Colonic mucosa (tissue), 4 donors: ENCODE measurements around the gene MAST2. TPM values are rescaled to one million over a fixed set of nuclear protein-coding genes. Genes with fewer than 3 reads are reported as not detected.

ENCODE experiments used
- DNase-seq: peaks from one replicate; pipeline ENCODE4 v3.0.0-alpha.2; 2020
- H3K27ac ChIP-seq: fragments of 200-600 bp; one replicate; pipeline ENCODE4 v1.8.0; 2021
- H3K27me3 ChIP-seq: fragments of 200-600 bp; one replicate; pipeline ENCODE4 v1.8.0; 2021
- H3K36me3 ChIP-seq: fragments of 200-600 bp; one replicate; pipeline ENCODE4 v1.8.0; 2021
- H3K4me1 ChIP-seq: fragments of 200-600 bp; one replicate; pipeline ENCODE4 v1.8.0; 2021; ENCODE audit warnings: mild to moderate bottlenecking
- H3K4me3 ChIP-seq: fragments of 200-600 bp; one replicate; pipeline ENCODE4 v1.8.0; 2021
- H3K9ac ChIP-seq, 2 donors: one replicate each; pipeline ENCODE4 v1.7.0; 2013; ENCODE audit warnings: control low read depth in 2 of 2, low read depth in 2 of 2, low read length in 2 of 2
- H3K9me3 ChIP-seq: fragments of 200-600 bp; one replicate; pipeline ENCODE4 v1.8.0; 2021
- CTCF ChIP-seq: fragments of 200-600 bp; IDR thresholded peaks from one replicate; pipeline ENCODE4 v1.8.0; 2022; ENCODE audit warnings: antibody characterized with exemption, mild to moderate bottlenecking
- intact Hi-C: fragments of 100-400 bp; cut with DNase I; formaldehyde crosslinking; loops from one replicate; pipeline ENCODE4 v1.14.1; 2022
- total RNA-seq, 2 donors: library from RNA; stranded (reverse); fragmentation: NEBNext Ultra II Directional in 1 of 2; extraction: Animal tissue kit (Norgen Biotek cat#: 25700) in 1 of 2; gene quantifications; one replicate each; pipeline ENCODE4 v1.2.1, GENCODE V29; 2021
- donor health status: healthy.
- donor health status: DM: no; HTN: no; CAD: no.
- donor health status: DM: no; HTN: no; CAD: no.

Gene MAST2
- total RNA-seq, 2 donors from 2014 or later: 76.3 to 79.1 TPM

- H3K36me3 ChIP-seq: no peaks in the 10 kb centered on the region
- no peaks in the 10 kb centered on the region for H3K9me3 ChIP-seq
- no peaks in the 10 kb centered on the region for H3K4me1 ChIP-seq
- intact Hi-C loops: no loop called here
- no peak for TF ChIP-seq CTCF
- H3K27me3 ChIP-seq: no peaks in the 10 kb centered on the region
- no peak overlapping the region for H3K4me3 ChIP-seq
- H3K9ac ChIP-seq: no peak overlapping the region
- DNase-seq: no peak
- H3K27ac ChIP-seq: no peak overlapping the region
Observed at GRCh38 chr1:46058936-46059335, 255.5 kb downstream of the MAST2 start.

- Histone ChIP-seq H3K9ac (no peak overlapping the region), H3K9me3 (no peaks in the 10 kb centered on the region), H3K4me1 (no peaks in the 10 kb centered on the region), H3K27ac (no peak overlapping the region), H3K36me3 (no peaks in the 10 kb centered on the region), H3K4me3 (no peak overlapping the region), H3K27me3 (no peaks in the 10 kb centered on the region)
- no peak for DNase-seq
- intact Hi-C loops: no loop called here
- no peak for TF ChIP-seq CTCF
Observed at GRCh38 chr1:46061146-46061545, 257.7 kb downstream of the MAST2 start.

GRCh38 chr1:46062651-46063319 lies 259.4 kb downstream of the MAST2 start:
- Histone ChIP-seq H3K9me3 (no peaks in the 10 kb centered on the region), H3K4me1 (no peaks in the 10 kb centered on the region), H3K36me3 (no peaks in the 10 kb centered on the region), H3K4me3 (no peak overlapping the region), H3K9ac (no peak overlapping the region), H3K27me3 (no peaks in the 10 kb centered on the region), H3K27ac (no peak overlapping the region)
- peak; percentile 22 for DNase-seq
- no peak for TF ChIP-seq CTCF
- intact Hi-C loops: no loop called here

GRCh38 chr1:46064708-46065107 lies 261.3 kb downstream of the MAST2 start:
- Histone ChIP-seq H3K4me1 (no peaks in the 10 kb centered on the region), H3K9me3 (no peaks in the 10 kb centered on the region), H3K4me3 (no peak overlapping the region), H3K27ac (no peak overlapping the region), H3K27me3 (no peaks in the 10 kb centered on the region), H3K9ac (no peak overlapping the region), H3K36me3 (no peaks in the 10 kb centered on the region)
- intact Hi-C loops: no loop called here
- no peak for TF ChIP-seq CTCF
- DNase-seq: no peak

GRCh38 chr1:46065405-46065804 lies 262.0 kb downstream of the MAST2 start:
- Histone ChIP-seq H3K4me1 (no peaks in the 10 kb centered on the region), H3K9ac (no peak overlapping the region), H3K36me3 (no peaks in the 10 kb centered on the region), H3K27me3 (no peaks in the 10 kb centered on the region), H3K9me3 (no peaks in the 10 kb centered on the region), H3K27ac (no peak overlapping the region), H3K4me3 (no peak overlapping the region)
- intact Hi-C loops: no loop called here
- DNase-seq: peak; percentile 22
- no peak for TF ChIP-seq CTCF
